Measurements from ENCODE around the gene INF2.

Gene INF2

GRCh38 chr14:104689109-104689880 lies at the start of gene INF2:
Gene INF2 (plus strand): TSS chr14:104689618. CDS start chr14:104701366, 11,748 bp downstream.
- no peak for TF ChIP-seq ZFX (IDR thresholded peaks at IDR 0.05; ENCODE audit: borderline replicate concordance)
- no peak for TF ChIP-seq CTCF (IDR thresholded peaks at IDR 0.05)
- peak within 1 kb of the TSS; percentile 76 for H3K27ac ChIP-seq

- no peak overlapping the region for H3K27ac ChIP-seq
- no peak for TF ChIP-seq ZFX (IDR thresholded peaks at IDR 0.05; ENCODE audit: borderline replicate concordance)
- TF ChIP-seq CTCF (IDR thresholded peaks at IDR 0.05) = peak; percentile 98
These were observed 49.4 kb upstream of the INF2 start for GRCh38 chr14:104639885-104640548.

DNA sequence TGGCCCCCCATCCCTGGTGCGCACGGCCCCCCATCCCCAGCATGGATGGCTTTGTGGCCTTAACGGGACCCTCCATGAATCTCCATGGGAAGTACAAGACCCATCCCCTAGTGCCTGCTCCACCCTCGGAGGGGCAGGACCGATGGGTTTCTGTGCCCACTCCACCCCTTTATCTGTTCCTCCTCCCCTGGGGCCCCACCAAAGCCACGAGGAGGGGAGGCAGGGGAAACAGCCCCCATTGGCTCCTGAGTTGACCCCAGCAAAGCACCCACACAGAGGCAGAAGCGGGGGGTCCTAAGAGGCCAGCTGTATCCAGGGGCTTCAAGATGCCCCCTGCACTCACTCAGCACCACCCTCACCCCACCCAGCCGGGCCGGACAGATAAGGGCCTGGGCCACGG lies 48.7 kb upstream of the INF2 start:
- TF ChIP-seq ZFX (IDR thresholded peaks at IDR 0.05; ENCODE audit: borderline replicate concordance) (no peak), CTCF (IDR thresholded peaks at IDR 0.05) (no peak)

GRCh38 chr14:104641753-104642539 lies 47.5 kb upstream of the INF2 start:
- H3K27ac ChIP-seq = no peak overlapping the region
- no peak for TF ChIP-seq ZFX (IDR thresholded peaks at IDR 0.05; ENCODE audit: borderline replicate concordance)
- TF ChIP-seq CTCF (IDR thresholded peaks at IDR 0.05) = no peak

More for the DNA sequence above, 48.7 kb upstream of the INF2 start:
- no peak overlapping the region for H3K27ac ChIP-seq

DNA sequence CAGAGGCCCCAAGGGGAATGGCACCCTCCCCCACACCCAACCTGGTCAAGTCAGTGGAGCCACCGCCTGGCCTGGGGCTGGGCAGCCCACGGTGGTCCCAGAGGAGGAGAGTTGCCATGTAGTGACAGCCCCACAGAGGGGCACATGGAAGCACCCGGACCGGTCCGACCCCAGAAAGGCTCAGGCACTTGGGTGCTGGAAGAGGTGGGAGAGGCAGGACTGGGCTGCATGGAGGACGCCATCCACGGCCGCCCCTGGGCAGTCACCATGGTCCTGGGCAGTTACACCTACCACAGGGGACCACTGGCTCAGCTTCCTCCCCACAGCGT lies 46.9 kb upstream of the INF2 start:
- TF ChIP-seq ZFX (IDR thresholded peaks at IDR 0.05; ENCODE audit: borderline replicate concordance) (no peak), CTCF (IDR thresholded peaks at IDR 0.05) (no peak)

GRCh38 chr14:104643306-104643705 lies 46.1 kb upstream of the INF2 start:
- TF ChIP-seq CTCF (IDR thresholded peaks at IDR 0.05) = no peak
- TF ChIP-seq ZFX (IDR thresholded peaks at IDR 0.05; ENCODE audit: borderline replicate concordance) = no peak
- H3K27ac ChIP-seq = no peak overlapping the region

More for the DNA sequence above, 46.9 kb upstream of the INF2 start:
- H3K27ac ChIP-seq = no peak overlapping the region
